IPS-11a (cell line): Measurements from ENCODE around the gene MROH9.

Experiments
- H3K4me3 ChIP-seq: one replicate; pipeline ENCODE4 v1.5.1; 2013; ENCODE audit warnings: low read depth, low read length, control low read depth

MROH9 gene

DNA sequence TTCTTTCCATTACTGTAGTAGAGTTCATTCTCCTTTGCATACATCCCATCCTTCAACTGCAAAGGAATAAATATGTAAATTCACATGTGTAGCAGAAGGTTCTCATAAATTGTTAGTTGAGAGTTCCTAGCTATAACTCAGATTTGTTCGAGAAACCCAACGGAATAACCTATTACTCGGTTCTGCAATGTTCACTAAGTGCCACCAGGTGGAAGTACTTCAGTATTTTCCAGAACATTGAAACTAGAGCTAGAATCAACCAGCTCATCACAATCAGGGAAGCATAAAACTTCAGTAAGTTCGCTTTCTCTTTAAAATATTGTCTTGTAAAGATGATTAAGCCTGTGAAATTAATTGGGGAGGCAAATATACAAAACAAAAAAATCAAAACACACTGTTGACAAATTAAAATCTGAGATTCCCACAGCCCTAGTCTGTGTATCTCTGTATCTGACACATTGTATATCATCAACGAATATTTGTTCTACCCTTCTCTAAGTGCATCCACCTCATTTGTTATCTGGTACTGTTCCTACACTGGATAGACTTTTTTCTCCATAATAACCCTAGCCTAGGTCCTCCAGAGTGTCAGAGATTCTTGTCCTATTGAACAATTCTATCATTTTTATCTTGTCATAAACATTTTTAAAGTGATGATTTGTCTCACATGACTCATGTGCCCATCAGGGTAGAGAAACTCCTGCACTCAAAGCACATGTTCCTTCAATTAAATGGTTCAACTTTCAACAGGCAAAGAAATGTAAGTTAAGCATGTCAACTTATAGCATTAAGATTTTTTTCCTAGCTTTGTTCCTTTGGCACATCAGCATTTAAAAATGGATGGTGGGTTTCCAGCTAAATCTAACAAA is 31.9 kb downstream of the MROH9 start:
- H3K4me3 ChIP-seq: no peak overlapping the region

DNA sequence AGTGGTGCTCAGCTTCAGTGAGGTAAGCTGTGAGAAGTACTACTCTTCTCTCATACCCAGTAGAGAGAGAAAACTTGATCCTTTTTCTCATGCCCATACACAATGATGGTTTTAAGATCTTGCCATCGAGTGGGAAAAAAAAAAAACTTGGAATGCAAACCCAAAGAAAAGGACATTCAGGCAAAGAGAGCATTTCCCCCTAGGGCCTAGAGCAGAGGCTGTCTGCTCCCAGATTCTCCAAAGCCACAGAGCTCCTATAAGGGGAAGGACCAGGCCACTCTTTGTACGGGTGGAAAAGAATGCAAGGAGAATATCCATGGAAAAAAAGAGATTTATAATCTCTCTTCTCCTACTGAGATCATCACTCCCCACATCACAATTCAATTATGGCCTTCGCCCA is 34.9 kb downstream of the MROH9 start:
- no peak overlapping the region for H3K4me3 ChIP-seq

- no peak overlapping the region for H3K4me3 ChIP-seq
Observed at GRCh38 chr1:170978371-170978910, 43.1 kb downstream of the MROH9 start.

DNA sequence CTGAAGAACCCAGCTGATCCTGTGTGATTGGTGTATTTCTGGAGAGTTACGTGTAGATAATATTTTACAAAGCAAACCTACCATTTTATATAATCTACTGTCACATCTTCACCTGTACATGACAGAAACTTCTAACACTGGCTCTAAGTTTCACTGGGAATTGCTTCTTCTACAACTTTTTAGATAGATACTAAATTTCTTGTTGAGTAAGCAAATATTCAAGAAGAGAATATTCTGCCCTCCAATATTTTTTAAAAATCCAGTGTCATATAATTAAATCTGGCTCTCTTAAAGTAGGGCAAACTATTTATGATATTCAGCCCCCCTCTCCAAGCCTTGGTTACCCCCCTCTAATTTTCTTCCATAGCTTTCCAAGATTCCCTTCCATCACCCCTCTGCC is 50.1 kb downstream of the MROH9 start:
- H3K4me3 ChIP-seq: no peak overlapping the region

DNA sequence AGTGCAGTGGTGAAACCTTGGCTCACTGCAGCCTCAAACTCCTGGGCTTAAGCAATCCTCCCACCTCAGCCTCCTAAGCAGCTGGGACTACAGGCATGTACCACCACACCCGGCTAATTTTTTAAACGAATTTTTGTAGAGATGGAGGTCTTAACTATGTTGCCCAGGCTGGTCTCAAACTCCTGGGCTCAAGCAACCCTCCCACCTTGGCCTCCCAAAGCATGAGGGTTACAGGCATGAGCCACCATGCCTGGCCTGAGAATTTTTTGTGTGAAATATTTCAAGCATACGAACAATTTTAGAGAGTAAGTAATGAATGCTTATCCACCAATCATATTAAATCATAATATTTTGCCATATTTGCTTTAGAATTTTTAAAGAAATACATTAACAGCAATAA is 51.6 kb downstream of the MROH9 start:
- H3K4me3 ChIP-seq: no peak overlapping the region

DNA sequence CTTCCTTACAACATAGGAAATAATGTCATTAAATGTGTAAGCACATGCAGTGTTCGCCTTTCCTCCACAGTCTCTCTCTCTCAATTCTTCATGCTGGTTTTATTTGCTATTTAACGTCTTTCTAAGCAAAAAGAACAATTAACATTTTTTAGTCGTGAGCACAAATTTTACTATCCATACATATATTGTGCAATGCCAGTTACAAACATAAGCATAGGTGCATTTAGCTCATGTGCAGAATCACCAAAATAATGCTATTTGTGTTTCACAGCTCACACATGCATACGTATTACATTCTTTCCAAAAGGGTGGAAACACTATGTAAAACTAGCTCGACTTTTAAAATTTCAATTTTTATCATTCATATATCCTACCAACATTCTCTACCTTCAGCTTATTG is 52.1 kb downstream of the MROH9 start:
- H3K4me3 ChIP-seq: no peak overlapping the region

GRCh38 chr1:170993151-170993550 is 57.8 kb downstream of the MROH9 start:
- no peak overlapping the region for H3K4me3 ChIP-seq

- H3K4me3 ChIP-seq: no peak overlapping the region
Observed at GRCh38 chr1:170993717-170994116, 58.4 kb downstream of the MROH9 start.

- no peak overlapping the region for H3K4me3 ChIP-seq
Observed at GRCh38 chr1:171014880-171015279, 79.5 kb downstream of the MROH9 start.

- no peak overlapping the region for H3K4me3 ChIP-seq
Observed at GRCh38 chr1:171017426-171017825, 82.1 kb downstream of the MROH9 start.

DNA sequence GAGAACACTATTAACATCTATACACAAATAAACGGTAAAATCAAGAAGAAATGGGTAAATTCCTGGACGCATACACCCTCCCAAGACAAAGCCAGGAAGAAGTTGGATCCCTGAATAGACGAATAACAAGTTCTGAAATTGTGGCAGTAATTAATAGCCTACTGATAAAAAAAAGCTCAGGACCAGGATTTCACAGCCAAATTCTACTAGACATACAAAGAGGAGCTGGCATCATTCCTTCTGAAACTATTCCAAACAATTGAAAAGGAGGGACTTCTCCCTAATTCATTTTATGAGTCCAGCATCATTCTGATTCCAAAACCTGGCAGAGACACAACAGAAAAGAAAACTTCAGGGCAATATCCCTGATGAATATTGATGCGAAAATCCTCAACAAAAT is 84.6 kb downstream of the MROH9 start:
- no peak overlapping the region for H3K4me3 ChIP-seq

GRCh38 chr1:171032822-171033702 is 97.7 kb downstream of the MROH9 start:
- H3K4me3 ChIP-seq: no peak overlapping the region

DNA sequence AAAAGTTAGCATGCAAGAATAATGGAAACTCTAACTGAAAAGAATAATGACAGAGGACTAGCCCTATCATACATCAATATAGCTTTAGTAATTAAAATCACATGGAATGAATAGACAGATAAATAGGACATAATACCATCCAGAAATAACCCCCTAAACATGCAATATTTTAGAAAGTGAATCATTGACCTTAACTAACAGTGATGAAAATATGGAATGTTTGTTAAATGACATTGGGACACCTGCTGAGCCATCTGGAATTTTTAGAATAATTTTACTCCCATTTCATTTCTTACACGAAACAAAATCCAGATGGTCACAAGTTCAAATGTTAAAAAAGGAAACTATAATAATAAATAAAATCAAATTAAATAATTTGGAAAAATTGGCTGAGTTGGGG is 102.3 kb downstream of the MROH9 start:
- no peak overlapping the region for H3K4me3 ChIP-seq

- no peak overlapping the region for H3K4me3 ChIP-seq
Observed at GRCh38 chr1:171038284-171038683, 103.0 kb downstream of the MROH9 start.

GRCh38 chr1:171048014-171048413 is 112.7 kb downstream of the MROH9 start:
- H3K4me3 ChIP-seq: no peak overlapping the region

DNA sequence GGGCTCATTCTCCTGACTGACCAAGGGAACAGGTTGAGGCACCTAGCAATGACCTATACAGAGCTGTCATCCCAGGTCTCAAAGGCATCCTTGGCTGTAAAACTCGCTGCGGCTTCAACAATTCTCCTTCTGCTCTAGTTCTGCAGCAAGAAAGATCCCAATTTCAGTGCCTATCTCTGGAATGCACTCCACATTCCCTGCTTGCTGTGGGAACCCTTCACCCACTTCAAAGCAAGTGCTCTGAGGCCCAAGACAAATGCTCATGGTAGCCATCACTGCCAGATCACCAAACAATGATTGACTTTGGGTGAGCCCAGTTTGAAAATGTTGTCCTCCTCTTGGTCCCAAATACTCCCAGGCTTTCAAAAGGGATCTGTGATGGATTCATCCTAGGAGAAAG is 117.6 kb downstream of the MROH9 start:
- H3K4me3 ChIP-seq: no peak overlapping the region

- H3K4me3 ChIP-seq: no peak overlapping the region
Observed at GRCh38 chr1:171055966-171056643, 120.8 kb downstream of the MROH9 start.

DNA sequence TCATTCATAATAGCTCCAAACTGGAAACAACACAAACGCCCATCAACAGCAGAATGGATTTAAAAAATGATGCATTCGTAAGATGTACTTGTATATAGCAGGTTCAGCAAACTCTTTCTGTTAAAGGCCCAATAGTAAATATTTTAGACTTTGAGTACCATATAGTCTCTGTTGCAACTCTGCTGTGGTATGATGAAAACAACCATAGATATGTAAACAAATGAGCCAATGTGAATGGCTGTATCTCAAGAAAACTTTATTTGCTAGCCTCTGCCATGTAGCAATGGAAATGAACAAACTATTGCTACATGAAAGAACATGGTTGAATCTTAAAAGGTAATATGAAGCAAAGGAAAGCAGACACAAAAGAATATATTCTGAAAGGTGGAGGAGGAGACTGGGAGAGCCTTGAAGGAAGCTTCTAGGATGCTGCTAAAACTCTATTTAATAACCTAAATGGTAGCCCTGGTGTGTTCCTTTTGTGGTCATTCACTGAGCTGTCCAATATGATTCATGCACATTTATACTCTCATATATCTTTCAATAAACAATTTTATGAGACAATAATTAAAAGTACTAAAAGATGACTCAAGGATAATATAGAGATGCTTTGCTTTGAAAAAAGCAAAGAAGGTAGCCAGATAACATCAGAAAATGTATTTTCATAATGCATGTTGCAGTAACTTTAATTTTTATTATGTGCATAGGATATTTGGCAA is 126.2 kb downstream of the MROH9 start:
- H3K4me3 ChIP-seq: no peak overlapping the region

- no peak overlapping the region for H3K4me3 ChIP-seq
Observed at GRCh38 chr1:171062902-171063301, 127.6 kb downstream of the MROH9 start.

GRCh38 chr1:171075041-171075440 is 139.7 kb downstream of the MROH9 start:
- H3K4me3 ChIP-seq: no peak overlapping the region
